ENCODE measurements around the gene THSD7B. TPM values are rescaled to one million over a fixed set of nuclear protein-coding genes. Genes with fewer than 3 reads are reported as not detected.

Gene THSD7B
- total and polyA plus RNA-seq, 2 of the 8 experiments (the other 6 are each of a cell fraction or from before 2014, with no cell fraction given), result 0.60 to 2.9 TPM

DNA sequence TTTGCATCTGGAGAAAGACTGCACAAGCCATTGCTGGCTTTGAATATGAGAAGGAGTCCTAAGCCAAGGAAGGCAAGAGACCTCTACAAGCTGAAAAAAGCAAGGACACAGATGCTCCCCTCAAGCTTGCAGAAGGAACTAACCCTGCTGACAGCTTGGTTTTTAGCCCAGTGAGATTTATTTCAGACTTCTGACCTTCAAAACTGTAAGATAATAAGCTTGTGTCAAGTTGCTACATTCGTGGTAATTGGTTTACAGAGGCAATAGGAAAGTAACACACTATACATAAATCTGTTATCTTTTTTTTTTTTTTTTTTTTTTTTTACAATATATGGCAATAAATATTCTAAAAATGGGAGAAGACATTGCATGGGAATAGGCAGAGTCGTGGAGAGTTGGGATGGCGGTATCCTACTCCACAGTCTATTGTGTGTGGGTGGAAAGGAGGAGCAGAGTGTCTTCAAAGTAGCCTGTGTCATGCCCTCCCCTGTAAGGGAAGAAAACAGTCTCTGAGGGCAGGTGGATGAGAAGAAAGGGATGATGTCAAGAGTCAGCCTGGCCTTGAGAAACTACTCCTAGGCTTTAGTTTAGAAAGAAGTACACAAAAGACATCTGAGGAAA, 196.9 kb downstream of the THSD7B start:
- DNase-seq (ENCODE audit: low read depth in 1 of 2, low spot score in 2 of 2) (no peak), FAIRE-seq (no peak)
- POLR2A ChIA-PET (ENCODE audit: partially characterized antibody), result no interaction called here
- Histone ChIP-seq H3K4me2 (ENCODE audit: insufficient read depth in 1 of 2, low read depth in 2 of 2, low read length in 2 of 2) (no peak overlapping the region), H3K4me3 (ENCODE audit: extremely low read depth in 1 of 4, insufficient read depth in 2 of 4, low read depth in 3 of 4, low read length in 4 of 4) (no peak overlapping the region), H4K5ac (ENCODE audit: insufficient read length, low read depth, low read length) (no peak overlapping the region), H3K9ac (replicated peaks in 1 of 4; ENCODE audit: extremely low read depth in 1 of 4, low read depth in 3 of 4, low read length in 3 of 4) (no peak overlapping the region), H2AFZ (ENCODE audit: low read length) (no peak overlapping the region), H2BK20ac (ENCODE audit: low read length) (no peak overlapping the region), H3K36me3 (ENCODE audit: control insufficient read depth in 2 of 4, insufficient read depth in 4 of 4, low read length in 3 of 4) (no peaks in the 10 kb centered on the region), H3K18ac (ENCODE audit: extremely low read depth, low read length) (no peak overlapping the region), H3K23ac (ENCODE audit: insufficient read length) (no peak overlapping the region), H2BK5ac (ENCODE audit: low read depth, low read length) (no peak overlapping the region), H3K56ac (replicated peaks; ENCODE audit: insufficient read length, low read depth, low read length) (no peak overlapping the region), H3K27me3 (replicated peaks in 1 of 4; ENCODE audit: control insufficient read depth in 3 of 4, extremely low read depth in 1 of 4, insufficient read depth in 3 of 4, low read length in 3 of 4) (no peaks in the 10 kb centered on the region), H3K9me3 (ENCODE audit: insufficient read depth in 2 of 2, low read depth in 1 of 2, low read length in 1 of 2) (no peaks in the 10 kb centered on the region), H2AK5ac (ENCODE audit: low read depth, low read length) (no peak overlapping the region), H3K27ac (ENCODE audit: low read depth, low read length) (no peak overlapping the region), H2BK15ac (ENCODE audit: low read length) (no peak overlapping the region), H3K79me2 (ENCODE audit: control insufficient read depth in 1 of 2, insufficient read depth in 2 of 2, low read length in 2 of 2) (no peaks in the 10 kb centered on the region), H3K23me2 (ENCODE audit: low read depth, low read length) (no peaks in the 10 kb centered on the region), H3K4me1 (replicated peaks in 1 of 4; ENCODE audit: control insufficient read depth in 3 of 4, insufficient read depth in 4 of 4, low read length in 3 of 4) (no peaks in the 10 kb centered on the region), H4K8ac (ENCODE audit: extremely low read depth, insufficient read depth, low read length) (no peak overlapping the region), H2BK12ac (ENCODE audit: low read depth, low read length) (no peak overlapping the region), H4K91ac (replicated peaks; ENCODE audit: insufficient read length, low read length) (no peak overlapping the region), H3K79me1 (ENCODE audit: low read depth, low read length) (no peaks in the 10 kb centered on the region), H4K20me1 (replicated peaks in 1 of 2; ENCODE audit: control insufficient read depth in 1 of 2, insufficient read depth in 2 of 2, low read length in 2 of 2) (no peaks in the 10 kb centered on the region), H3K4ac (replicated peaks; ENCODE audit: insufficient read length, low read depth, low read length) (no peak overlapping the region), H3K14ac (ENCODE audit: insufficient read length) (no peak overlapping the region), H2BK120ac (replicated peaks; ENCODE audit: low read depth, low read length) (no peak overlapping the region)
- 92% methylated on average over 3 of the region's 3 CpGs; no CpG with 5 or more reads in 1 of the 2 experiments for WGBS, 2 experiments (ENCODE audit: extremely low coverage in 1 of 2, insufficient coverage in 1 of 2, insufficient read length in 1 of 2, insufficient replicate concordance in 2 of 2, low coverage in 1 of 2, low lambda C conversion rate in 2 of 2, missing lambda C conversion rate in 1 of 2)
- CTCF ChIA-PET (ENCODE audit: partially characterized antibody), result no interaction called here
- TF ChIP-seq TBP (IDR thresholded peaks at IDR 0.05; ENCODE audit: low read depth, low read length), result no peak
- TF ChIP-seq SP4 (IDR thresholded peaks at IDR 0.05; ENCODE audit: low read length), result no peak
- no peak for TF ChIP-seq RAD21 (IDR thresholded peaks at IDR 0.05 in 1 of 2, conservative IDR thresholded peaks at IDR 0.05 in 1 of 2; ENCODE audit: low read depth in 2 of 2, low read length in 2 of 2)
- no peak for TF ChIP-seq HDAC2 (IDR thresholded peaks at IDR 0.05; ENCODE audit: borderline replicate concordance in 1 of 2, low read depth in 2 of 2, low read length in 2 of 2)
- no peak for TF ChIP-seq SRF (IDR thresholded peaks at IDR 0.05; ENCODE audit: low read depth, low read length)
- TF ChIP-seq POU5F1 (IDR thresholded peaks at IDR 0.05; ENCODE audit: low read depth, low read length), result no peak
